Stimulated activated CD4-positive, alpha-beta T cell treated with anti-CD3 and anti-CD28 coated beads, Interleukin-4, amount 100 ng/mL, for 4 hours (primary cell): ENCODE results near the gene FBN3.
"Not testable (repeated sequence)": the region's sequence is repeated elsewhere in the genome, so short reads cannot be mapped to it uniquely, and the experiment has no call there.

Source experiments
- DNase-seq, 2 experiments: peaks; one replicate each; pipeline ENCODE4 v3.0.0-alpha.2; 2020

Gene FBN3

DNA sequence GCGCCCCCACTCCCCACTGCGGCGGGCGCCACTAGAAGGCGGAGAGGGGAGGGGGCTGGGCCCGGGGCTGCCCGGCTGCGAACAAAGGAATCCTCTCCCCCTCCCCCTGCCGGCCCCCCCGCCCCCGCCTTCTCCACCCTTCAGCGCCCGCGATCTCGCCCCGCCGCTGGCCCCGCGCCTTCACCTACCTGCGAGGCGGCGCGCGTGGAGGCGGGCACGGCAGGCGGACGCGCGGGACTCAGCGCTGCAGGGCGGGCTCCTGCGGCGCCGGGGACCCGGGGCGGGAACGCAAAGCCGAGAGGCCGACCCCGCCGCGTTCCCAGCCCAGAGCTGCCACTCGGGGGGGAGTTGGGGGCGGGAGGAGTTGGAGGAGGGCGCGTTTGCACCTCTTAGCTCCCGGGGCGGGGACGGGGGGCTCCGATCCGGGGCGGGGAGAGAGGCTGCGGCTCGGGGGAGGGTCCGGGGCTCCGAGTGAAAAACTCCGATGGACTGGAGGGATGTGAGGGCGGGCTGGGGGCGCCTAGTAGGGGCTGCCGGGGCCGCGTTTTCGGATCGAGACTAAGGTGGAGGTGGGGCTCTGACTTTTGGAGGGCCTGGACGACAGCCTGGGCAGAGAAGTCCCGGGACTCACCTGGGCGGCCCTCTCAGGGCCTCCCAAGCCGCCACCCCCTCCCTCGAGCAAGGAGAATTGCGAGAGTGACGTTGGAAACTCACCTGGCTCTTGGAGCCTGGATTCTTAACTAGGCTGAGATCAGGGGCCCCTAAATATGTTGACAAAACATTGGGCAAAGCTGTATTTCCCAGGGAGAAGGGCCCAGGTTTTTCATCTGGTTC is at the start of gene FBN3:
FBN3 (minus strand) TSS at position 332 of the 834 bp plus-strand sequence. CDS start 2,112 bp downstream, outside the sequence.
- no peak for DNase-seq

DNA sequence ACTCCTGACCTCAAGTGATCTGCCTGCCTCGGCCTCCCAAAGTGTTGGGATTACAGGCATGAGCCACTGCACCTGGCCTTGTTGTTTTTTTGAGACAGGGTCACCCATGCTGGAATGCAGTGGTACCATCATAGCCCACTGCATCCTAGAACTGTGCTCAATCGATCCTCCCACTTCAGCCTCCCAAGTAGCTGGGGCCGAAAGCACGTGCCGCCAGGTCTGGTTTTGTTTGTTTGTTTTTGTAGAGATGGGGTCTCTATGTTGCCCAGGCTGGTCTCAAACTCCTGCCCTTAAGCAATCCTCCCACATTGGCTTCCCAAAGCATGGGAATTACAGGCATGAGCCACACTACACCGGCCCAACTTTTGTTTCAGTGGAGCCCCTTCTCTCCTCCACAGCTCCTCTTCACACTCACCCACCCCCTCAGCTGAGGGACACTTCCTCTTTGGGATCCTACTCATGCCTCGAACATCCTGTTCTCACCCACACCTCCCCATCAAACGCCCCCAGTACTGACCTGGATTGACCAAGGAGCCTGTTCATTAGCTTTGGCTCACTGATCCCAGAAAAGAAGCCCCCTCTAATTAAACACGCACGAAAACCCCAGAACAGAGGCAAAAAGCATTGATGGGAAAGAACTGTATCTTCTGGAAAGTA is 47.0 kb upstream of the FBN3 start:
- DNase-seq, result no peak

DNA sequence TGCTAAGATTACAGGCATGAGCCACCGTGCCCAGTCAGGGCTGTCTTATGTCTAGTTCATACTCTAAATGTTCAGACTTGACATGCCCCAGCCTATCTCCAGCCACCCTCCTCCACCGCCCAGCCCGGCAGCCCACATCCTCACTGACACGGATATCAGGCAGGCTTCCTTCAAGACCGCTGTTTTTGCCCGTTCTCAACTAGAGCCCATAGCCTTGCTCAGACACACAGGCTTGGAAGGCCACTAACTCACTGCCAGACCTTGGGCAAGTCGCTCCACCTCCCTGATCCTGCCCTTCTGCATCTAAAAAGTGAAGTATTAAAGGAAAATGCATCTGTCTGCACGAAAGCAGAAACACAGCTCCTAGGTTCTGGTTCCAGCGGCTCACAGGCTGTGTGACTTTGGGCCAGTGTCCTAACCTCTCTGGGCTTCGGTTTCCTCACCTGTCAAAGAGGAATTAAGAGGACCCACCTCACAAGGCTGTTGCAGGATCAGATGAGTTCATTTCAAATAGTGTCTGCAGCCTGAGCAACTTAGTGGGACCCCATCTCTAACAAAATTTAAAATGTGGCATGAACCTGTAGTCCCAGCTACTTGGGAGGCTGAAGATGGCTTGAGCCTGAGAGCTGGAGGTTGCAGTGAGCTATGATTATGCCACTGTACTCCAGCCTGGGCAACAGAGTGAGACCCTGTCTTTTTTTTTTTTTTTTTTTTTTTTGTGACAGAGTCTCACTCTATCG is 45.3 kb upstream of the FBN3 start:
- peak; percentile 5 to 15 for DNase-seq

DNA sequence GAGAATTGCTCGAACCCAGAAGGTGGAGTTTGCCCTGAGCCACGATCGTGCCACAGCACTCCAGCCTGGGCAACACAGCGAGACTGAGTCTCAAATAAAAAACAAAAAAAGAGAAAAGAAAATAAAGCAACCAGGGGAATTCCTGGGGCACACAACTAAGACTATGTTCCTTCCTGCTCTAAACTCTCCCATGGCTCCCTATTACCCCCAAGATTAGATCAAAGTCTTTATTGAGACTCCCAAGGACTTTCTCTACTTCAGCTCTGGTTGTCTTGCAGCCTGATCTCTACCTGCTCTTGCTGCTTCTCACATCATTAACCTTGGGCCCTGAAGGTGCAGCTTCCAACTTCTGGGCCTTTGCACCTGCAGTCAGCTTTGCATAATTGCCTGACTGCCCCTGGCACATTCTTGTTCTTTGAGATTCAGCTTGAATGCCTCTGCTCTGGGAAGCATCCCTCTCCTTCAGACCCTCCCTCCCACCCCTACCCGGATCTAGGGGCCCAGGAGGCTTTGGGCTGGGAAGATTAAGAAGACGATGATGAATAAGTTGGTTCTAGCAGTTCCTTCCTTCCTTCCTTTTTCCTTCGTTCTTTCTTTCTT is 42.9 kb upstream of the FBN3 start:
- DNase-seq, result no peak

DNA sequence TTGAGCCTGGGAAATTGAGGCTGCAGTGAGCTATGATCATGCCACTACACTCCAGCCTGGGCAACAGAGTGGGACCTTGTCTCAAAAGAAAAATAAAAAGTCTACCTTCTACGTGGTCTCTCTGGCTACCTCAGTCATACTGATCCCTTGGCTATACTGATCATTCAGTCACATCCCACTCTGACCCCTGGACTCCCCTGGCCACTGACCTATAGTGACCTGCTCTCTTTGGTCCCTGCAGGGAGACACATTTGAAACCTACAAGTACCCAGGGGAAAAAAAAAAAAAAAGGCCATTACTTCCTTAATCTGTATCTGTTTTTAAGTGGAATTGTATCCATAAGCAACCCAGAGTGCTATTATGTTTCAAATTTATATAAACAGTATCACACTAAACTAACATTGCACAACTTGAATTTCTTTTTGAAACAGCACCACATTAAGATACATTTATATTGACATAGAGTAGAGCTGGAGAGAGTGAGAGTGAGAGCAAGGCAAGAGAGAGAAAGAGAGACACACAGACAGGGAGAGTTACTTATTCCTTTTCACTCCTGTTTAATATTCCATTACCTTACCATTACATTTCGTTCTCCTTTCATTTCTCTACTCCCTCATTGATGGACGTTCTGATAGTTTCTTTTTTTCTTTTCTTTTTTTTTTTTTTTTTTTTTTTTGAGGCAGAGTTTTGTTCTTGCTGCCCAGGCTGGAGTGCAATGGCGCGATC is 36.1 kb upstream of the FBN3 start:
- DNase-seq, result no peak

DNA sequence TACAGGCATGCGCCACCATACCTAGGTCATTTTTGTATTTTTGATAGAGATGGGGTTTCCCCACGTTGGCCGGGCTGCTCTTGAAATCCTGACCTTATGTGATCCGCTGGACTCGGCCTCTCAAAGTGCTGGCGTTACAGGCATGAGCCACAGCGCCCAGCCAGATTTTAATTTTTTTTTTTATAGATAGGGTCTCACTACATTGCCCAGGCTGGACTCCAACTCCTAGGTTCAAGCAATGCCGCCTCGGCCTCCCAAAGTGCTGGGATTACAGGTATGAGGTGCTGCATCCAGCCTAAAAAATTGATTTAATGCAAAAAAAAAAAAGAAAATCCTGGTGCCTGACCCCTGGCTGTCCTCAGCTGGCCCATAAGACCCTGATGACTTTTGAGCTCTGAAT is 34.9 kb upstream of the FBN3 start:
- DNase-seq, result no peak

DNA sequence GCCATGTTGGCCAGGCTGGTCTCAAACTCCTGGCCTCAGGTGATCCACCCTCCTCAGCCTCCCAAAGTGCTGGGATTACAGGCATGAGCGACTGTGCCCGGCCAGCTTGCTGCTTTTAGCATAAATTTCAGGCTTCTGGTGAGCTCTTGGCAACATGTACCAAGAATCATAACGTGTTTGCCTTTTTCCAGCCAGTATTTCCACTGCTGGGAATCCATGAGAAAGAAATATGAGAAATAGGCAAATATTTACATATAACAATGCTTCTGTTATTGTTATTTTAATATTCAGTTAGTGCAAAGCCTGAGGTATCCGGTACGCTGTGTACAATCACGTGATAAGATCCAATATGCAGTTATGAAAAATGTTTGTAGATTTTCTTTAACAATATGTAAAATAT is 30.6 kb upstream of the FBN3 start:
- no peak for DNase-seq

DNA sequence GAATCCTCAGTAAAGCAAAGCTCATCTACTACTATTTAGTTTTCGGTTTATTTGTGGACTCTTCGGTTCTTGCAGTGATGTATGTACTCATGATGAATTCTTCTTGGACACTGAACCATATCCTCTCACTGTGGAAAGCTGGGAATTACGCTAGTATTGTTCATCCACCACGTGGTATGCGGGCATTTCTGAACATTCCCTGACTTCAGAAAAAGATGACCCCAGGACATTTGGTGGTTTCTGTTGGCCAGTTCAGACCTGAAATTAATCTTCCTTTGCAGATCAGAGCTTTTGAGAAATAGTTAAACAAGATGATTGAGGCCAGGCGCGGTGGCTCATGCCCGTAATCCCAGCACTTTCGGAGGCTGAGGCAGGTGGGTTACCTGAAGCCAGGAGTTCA is 25.3 kb upstream of the FBN3 start:
- no peak for DNase-seq

DNA sequence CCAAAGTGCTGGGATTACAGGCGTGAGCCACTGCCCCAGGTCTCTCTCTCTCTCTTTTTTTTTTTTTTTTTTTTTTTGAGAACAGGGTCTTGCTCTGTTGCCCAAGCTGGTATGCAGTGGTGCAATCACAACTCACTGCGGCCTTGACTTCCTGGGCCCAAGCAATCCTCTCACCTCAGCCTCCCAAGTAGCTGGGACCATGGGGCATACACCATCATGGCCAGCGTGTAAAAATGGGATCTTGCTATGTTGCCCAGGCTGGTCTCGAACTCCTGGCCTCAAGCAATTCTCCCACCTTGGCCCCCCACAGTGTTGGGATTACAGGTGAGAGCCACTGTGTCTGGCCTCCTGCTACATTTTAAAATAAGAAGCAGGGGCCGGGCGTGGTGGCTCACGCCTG is 19.1 kb upstream of the FBN3 start:
- DNase-seq, result no peak

DNA sequence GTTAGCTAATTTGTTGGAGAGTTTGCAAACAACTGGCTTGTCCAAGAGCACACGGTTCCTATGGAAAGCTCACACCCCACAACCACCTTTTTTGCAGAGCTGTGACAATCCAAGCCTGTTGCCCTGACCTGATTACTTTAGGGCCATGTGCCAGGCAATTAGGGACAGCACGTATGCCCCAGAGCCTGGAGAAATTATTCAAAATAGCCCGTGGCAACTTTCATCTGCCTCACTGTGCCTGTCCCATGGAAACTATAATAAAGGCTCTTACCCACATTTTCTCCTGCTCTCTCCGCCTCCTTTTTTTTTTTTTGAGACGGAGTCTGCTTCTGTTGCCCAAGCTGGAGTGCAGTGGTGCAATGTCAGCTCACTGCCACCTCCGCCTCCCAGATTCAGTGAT is 18.6 kb upstream of the FBN3 start:
- no peak for DNase-seq

DNA sequence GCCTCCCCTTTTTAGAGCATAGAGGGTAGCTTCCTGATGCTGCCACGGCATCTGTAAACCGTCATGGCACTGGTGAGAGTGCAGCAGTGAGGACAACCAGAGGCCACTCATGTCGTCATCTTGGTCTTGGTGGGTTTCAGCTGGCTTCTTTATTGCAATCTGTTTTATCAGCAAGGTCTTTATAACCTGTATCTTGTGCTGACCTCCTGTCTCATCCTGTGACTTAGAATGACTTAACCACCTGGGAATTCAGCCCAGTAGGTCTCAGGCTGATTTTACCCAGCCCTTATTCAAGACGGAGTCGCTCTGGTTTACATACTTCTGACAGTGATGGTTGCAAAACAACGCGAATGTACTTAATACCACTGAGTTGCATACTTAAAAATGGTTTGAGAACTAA is 14.4 kb upstream of the FBN3 start:
- DNase-seq, result no peak

DNA sequence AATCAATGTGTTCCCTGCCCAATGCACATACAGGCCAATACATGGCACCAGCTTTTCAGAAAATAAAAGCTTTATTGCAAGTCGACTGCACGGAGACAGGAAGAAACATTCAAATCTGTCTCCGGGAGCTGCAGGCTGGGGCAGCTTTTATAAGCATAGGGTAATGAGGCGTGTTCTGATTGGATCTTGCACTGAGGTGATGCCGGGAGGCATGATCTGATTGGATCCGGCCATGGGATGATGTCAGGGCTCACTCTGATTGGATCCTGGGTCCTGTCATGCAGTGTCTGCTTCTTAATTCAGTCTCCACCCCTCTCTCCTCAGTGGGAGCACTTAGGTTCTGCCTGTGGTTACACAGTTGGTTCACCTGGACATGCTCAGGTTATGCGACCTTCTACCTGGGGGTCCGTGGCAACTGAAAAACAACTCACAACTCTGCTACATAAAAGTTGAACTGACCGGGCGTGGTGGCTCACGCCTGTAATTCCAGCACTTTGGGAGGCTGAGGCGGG is 11.8 kb upstream of the FBN3 start:
- DNase-seq, result no peak

DNA sequence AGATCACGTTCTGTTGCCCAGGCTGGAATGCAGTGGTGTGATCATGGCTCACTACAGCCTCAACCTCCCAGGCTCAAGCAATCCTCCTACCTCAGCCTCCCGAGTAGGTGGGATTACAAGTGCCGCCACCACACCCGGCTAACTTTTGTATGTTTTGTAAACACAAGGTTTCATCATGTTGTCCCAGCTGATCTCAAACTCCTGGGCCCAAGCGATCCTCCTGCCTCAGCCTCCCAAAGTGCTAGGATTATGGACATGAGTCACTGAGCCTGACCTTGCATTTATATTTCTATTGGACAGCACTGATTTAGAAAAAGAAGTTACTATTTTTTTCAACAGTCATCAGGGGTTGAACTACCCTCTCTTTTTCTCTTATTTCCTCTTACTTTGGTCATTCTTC is 9.9 kb upstream of the FBN3 start:
- DNase-seq, result not testable (repeated sequence)

DNA sequence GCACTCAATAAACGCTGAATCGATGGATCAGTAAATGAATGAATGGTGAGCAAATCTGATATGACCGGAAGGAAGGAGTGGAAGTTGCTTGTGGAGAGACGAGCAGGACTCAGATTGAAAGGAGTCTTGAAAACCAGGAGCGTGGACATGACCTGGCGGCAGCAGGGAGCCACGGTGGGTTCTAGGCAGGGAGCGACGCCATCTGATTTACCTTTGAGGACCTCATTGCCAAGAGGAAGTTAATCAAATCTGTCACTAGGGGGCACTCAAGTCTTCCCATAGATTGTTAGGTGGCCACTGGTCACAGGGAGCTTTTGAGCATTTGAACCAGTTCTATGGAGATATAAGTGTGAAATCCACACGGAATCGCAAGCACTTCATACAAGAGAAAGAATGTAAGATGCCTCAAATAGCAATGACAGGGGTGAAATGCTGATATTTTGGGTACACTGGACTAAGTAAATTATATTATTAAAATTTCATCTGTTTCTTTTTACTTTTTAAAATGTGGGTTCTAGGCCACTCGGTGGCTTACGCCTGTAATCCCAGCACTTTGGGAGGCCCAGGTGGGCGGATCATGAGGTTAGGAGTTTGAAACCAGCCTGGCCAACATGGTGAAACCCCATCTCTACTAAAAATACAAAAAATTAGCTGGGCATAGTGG is 9.2 kb upstream of the FBN3 start:
- peak; percentile 10 to 30 for DNase-seq

DNA sequence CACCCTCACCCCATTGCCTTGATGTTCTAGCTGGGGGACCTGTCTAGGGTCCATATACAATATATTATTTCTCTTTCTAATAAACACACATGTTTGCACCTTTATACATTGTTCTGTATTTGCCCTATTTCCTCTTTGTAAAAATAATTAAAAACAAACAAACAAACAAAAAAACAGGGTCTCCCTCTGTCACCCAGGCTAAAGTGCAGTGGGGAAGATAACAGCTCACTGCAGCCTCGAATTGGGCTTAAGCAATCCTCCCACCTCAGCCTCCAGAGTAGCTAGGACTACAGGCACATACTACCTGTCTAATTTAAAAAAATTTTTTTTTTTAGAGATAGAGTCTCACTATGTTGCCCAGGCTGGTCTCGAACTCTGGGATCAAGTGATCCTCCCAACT is 5.9 kb upstream of the FBN3 start:
- DNase-seq, result no peak

DNA sequence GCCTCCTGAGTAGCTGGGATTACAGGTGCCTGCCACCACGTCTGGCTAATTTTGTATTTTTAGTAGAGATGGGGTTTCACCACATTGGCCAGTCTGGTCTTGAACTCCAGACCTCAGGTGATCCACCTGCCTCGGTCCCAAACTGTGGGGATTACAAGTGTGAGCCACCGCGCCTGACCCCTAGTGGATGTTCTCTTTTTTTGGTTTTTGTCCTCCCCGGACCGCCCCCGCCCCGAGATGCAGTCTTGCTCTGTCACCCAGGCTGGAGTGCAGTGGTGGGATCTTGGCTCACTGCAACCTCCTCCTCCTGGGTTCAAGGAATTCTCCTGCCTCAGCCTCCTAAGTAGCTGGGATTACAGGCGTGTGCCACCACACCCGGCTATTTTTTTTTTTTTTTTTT is 4.6 kb upstream of the FBN3 start:
- DNase-seq, result peak in 1 of 2 experiments; percentile 5

DNA sequence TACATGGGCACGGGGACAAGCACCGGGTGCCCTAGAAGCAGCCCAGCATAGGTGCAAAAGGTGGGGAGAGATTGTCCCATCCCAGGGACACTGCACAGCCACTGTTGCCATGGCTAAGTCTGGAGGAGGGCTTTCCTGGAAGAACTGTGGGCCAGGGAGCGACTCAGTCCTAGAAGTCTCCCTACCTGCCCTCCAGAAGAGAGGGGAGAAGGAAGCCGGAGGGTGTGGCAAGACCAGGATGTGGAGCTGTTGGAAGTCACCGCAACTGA is 2.3 kb upstream of the FBN3 start:
- no peak for DNase-seq

DNA sequence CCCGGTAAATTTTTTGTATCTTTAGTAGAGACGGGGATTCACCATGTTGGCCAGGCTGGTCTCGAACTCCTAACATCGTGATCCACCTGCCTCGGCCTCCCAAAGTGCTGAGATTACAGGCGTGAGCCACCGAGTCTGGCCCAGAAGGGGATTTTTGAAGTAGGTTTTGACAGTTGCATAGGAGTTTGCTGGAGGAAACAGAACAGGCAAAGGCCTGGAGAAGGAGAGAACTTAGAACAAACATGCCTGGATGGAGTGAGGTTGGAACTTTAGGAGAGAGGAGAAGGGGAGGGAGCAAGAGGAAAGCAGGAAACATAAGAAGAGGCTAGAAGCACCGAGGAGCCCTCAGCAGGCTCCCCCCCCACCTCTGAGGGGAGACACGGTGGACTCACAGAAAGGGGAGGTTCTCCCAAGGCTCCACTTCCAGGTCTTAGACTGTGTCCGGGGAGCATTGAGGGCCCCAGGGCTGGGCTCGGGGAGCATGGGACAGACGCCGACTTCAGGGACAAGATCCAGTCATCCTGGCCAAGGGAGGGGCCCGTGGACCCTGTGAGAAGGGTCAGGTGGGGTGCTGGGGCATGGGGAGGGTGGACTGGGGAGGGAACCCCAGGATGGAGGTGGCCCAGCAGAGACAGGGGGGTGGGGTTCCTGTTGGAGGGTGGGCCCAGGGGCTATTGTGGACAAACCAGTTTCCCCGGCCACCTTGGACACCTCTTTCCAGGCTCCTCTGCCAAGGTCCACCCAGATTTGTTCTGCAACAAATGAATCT is 1.8 kb upstream of the FBN3 start:
- no peak for DNase-seq

DNA sequence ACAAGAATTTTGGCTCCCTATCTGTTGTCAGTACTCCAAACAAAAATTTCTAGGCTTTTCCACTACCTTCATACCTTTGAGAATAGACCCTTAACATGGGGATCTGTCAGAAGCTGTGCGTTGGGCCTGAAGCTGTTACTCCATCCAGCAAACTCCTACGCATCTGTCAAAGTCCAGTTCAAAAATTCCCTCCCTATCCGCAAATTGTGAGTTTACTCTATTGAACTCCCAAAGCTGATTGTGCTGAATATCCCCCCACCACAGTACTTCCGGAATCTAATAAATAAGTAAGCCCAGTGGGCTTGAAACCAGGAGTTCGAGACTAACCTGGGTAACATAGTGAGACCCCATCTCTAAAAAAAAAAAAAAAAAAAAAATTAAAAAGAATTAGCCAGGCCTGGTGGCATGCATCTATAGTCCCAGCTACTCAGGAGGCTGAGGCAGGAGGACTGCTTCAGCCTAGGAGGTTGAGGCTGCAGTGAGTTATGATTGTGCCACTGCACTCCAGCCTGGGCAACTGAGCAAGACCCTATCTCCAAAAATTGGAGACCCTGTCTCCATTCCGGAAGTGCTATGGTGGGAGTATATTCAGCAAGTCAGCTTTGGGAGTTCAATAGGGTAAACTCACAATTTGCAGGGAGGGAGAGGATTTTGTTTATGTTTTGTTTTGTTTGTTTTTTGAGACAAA is 930 bp upstream of the FBN3 start:
- DNase-seq, result no peak

DNA sequence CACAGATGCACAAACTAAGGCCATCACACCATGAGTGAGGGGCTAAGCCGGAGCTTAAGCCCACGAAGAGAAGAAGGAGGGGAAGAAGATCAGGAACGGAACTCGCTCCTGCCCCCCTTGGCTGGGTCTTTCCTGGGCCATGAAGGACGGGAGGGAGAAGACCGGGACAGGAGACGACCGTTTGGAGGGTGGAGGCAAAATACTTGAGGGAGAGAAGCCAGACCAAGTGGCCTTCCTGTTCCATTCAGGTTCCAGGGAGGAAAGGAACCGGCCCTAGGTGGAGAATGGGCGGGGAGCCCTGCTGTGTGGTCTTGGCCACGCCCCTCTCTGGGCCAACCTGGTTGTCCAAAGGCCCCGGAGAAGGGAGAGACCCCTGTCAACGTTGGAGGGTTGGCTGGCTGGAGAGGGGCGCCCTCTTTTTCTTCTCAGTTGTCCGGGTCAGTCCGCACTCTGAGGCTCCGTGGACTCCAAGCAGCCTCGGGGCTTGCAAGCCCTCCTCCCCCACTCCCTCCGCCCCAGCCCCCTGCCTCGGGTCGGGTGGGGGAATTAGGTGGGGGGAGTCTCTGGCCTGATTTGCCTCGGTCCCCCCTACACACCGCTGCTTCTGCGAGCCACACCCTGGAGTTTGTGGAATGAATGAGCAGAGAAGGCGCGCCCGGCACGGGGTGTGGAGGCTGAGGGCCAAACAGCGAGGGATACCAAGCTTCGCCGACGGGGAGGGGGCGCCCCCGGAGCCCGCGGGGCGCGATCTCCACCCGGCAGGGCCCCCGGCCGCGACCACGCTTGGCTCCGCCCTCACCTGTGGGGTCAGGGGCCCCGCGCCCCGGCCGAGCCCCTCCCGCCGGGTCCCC is 757 bp downstream of the FBN3 start:
- DNase-seq, result no peak
